CD14-positive monocyte (primary cell): ENCODE data around the gene EBF3. TPM values are rescaled to one million over a fixed set of nuclear protein-coding genes. Genes with fewer than 3 reads are reported as not detected.
A peak's percentile ranks its signal among the peaks of the same experiment; 100 is the strongest.

ENCODE experiments used
- DNase-seq, 3 donors: peaks; one replicate each; pipeline ENCODE4 v3.0.0-alpha.2; 2011 to 2022
- H2AFZ ChIP-seq: 2 replicates; pipeline ENCODE4 v1.6.0; 2012; ENCODE audit warnings: mild to moderate bottlenecking, low read depth, low read length, inconsistent platforms; ENCODE audit not compliant: insufficient read depth, poor library complexity, severe bottlenecking
- H3K27ac ChIP-seq, 2 donors: 1 replicate in 1 of 2; 2 replicates in 1 of 2; pipeline ENCODE4 v1.5.1; 2012 to 2013; ENCODE audit warnings: low read length in 2 of 2, control low read depth in 1 of 2, inconsistent platforms in 1 of 2, low read depth in 1 of 2, mild to moderate bottlenecking in 1 of 2
- H3K27me3 ChIP-seq, 2 donors: one replicate each; pipeline versions ENCODE4 v1.6.0 to v1.6.1; 2011 to 2013; ENCODE audit warnings: low read length in 2 of 2; ENCODE audit not compliant: control insufficient read depth in 2 of 2, insufficient read depth in 2 of 2
- H3K36me3 ChIP-seq, 2 donors: replicated peaks in 1 of 2; 1 replicate in 1 of 2; 2 replicates in 1 of 2; pipeline versions ENCODE4 v1.5.1 to v1.6.1; 2012 to 2013; ENCODE audit warnings: low read length in 2 of 2, control low read depth in 1 of 2, inconsistent platforms in 1 of 2, mild to moderate bottlenecking in 1 of 2; ENCODE audit not compliant: insufficient read depth in 2 of 2, control insufficient read depth in 1 of 2
- H3K4me1 ChIP-seq, 2 donors: 1 replicate in 1 of 2; 2 replicates in 1 of 2; pipeline versions ENCODE4 v1.5.1 to v1.6.1; 2012 to 2013; ENCODE audit warnings: low read length in 2 of 2, control low read depth in 1 of 2, inconsistent platforms in 1 of 2, mild to moderate bottlenecking in 1 of 2, moderate library complexity in 1 of 2; ENCODE audit not compliant: insufficient read depth in 2 of 2, control insufficient read depth in 1 of 2
- H3K4me2 ChIP-seq: replicated peaks from 2 replicates; pipeline ENCODE3; 2012; ENCODE audit warnings: low read length, moderate library complexity, mild to moderate bottlenecking; ENCODE audit not compliant: poor library complexity, severe bottlenecking; ENCODE audit errors: extremely low read depth
- H3K4me3 ChIP-seq, 3 experiments: fragments of 200-600 bp in 1 of 3; sonication (generic) in 1 of 3; replicated peaks in 1 of 3; 1 replicate in 2 of 3; 2 replicates in 1 of 3; pipeline ENCODE4 v1.5.1; 2011 to 2013; ENCODE audit warnings: low read length in 3 of 3, mild to moderate bottlenecking in 3 of 3, control low read depth in 2 of 3, low read depth in 2 of 3, inconsistent platforms in 1 of 3, moderate library complexity in 1 of 3
- H3K79me2 ChIP-seq: 2 replicates; pipeline ENCODE4 v1.6.0; 2012; ENCODE audit warnings: mild to moderate bottlenecking, control low read depth, inconsistent platforms, low read length, moderate library complexity; ENCODE audit not compliant: insufficient read depth
- H3K9ac ChIP-seq: 2 replicates; pipeline ENCODE4 v1.6.0; 2017; ENCODE audit warnings: low read length, mild to moderate bottlenecking; ENCODE audit not compliant: insufficient read depth, poor library complexity, severe bottlenecking
- H3K9me3 ChIP-seq, 2 donors: replicated peaks in 1 of 2; 1 replicate in 1 of 2; 2 replicates in 1 of 2; pipeline versions ENCODE4 v1.5.1 to v1.6.1; 2012 to 2013; ENCODE audit warnings: low read length in 2 of 2, control low read depth in 1 of 2; ENCODE audit not compliant: control insufficient read depth in 1 of 2, insufficient read depth in 1 of 2
- H4K20me1 ChIP-seq: 2 replicates; pipeline ENCODE4 v1.6.0; 2012; ENCODE audit warnings: mild to moderate bottlenecking, low read length, control low read depth, moderate library complexity; ENCODE audit not compliant: insufficient read depth
- H3K27ac Mint-ChIP-seq, 7 donors: one replicate each; pipeline ENCODE4 v1.8.0; 2020; ENCODE audit warnings: mild to moderate bottlenecking in 7 of 7, mixed read lengths in 7 of 7, moderate library complexity in 6 of 7, inconsistent platforms in 2 of 7
- H3K27me3 Mint-ChIP-seq, 3 donors: one replicate each; pipeline ENCODE4 v1.8.0; 2021 to 2022; ENCODE audit warnings: low read depth in 3 of 3, mild to moderate bottlenecking in 3 of 3, mixed read lengths in 3 of 3, moderate library complexity in 3 of 3, inconsistent platforms in 1 of 3
- H3K36me3 Mint-ChIP-seq, 2 donors: one replicate each; pipeline ENCODE4 v1.8.0; 2020; ENCODE audit warnings: mixed read lengths in 2 of 2, inconsistent platforms in 1 of 2, mild to moderate bottlenecking in 1 of 2
- H3K4me1 Mint-ChIP-seq: one replicate; pipeline ENCODE4 v1.8.0; 2020; ENCODE audit warnings: mild to moderate bottlenecking, mixed read lengths
- H3K4me3 Mint-ChIP-seq, 2 donors: one replicate each; pipeline ENCODE4 v1.8.0; 2020; ENCODE audit warnings: mild to moderate bottlenecking in 2 of 2, mixed read lengths in 2 of 2, moderate library complexity in 1 of 2
- H3K9me3 Mint-ChIP-seq, 7 donors: one replicate each; pipeline ENCODE4 v1.8.0; 2020 to 2022; ENCODE audit warnings: mixed read lengths in 7 of 7, mild to moderate bottlenecking in 6 of 7, moderate library complexity in 6 of 7, inconsistent platforms in 2 of 7
- WGBS: methylation state at CpG from one replicate; pipeline ENCODE4 v1.1.5; 2013; ENCODE audit warnings: missing lambda C conversion rate; ENCODE audit not compliant: insufficient coverage; 5-methylcytosine and 5-hydroxymethylcytosine counted together
- intact Hi-C, 2 donors: fragments of 100-400 bp; cut with micrococcal nuclease; formaldehyde crosslinking; loops; one replicate each; pipeline versions ENCODE4 v1.15.0 to v1.15.1; 2023
- polyA plus RNA-seq, 3 donors: library from polyadenylated mRNA; depleted of rRNA in 1 of 3; unstranded in 2 of 3; stranded (reverse) in 1 of 3; fragments of 300-500 nt in 2 of 3; fragments of >200 nt in 1 of 3; fragmentation: Illumina TruSeq in 2 of 3; gene quantifications; 1 replicate in 2 of 3; 2 replicates in 1 of 3; pipeline ENCODE4 v1.2.3, GENCODE V29; 2012 to 2021
- TF ChIP-seq, protein P1 (sequence below): fragments of 200-600 bp; IDR thresholded peaks from one replicate; pipeline ENCODE4 v1.8.0; 2022; ENCODE audit warnings: antibody characterized with exemption, mild to moderate bottlenecking

The EBF3 gene
- polyA plus RNA-seq, 3 donors: not detected

DNA sequence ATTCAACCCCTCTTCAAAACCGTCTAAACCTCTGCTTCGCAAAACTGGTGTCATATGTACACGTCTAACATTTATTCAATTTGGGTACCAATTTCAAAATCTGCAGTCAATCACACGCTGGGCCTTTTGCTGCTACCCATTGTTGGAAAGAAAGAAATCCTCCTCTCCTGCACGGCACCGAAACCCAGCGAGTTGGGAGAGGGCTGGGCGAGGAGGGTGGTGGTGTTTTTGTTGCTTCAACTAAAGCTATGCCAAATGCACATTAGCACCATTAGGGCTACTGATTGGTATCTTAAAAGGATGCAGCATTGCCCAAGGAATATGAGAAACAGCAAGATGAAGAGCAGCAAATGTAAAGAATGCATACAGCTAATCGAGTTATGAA lies 7.8 kb downstream of the EBF3 start:
- no peak overlapping the region for H2AFZ ChIP-seq
- H3K36me3 Mint-ChIP-seq: peaks cover 0 to 5% of the 10 kb centered on the region in 2 donors
- no peak for DNase-seq
- H3K79me2 ChIP-seq: no peaks in the 10 kb centered on the region
- no peaks in the 10 kb centered on the region for H3K4me1 ChIP-seq
- WGBS: 53% methylated on average over 3 of the region's 9 CpGs
- no peak overlapping the region for H3K27ac ChIP-seq
- H4K20me1 ChIP-seq: no peaks in the 10 kb centered on the region
- H3K27me3 ChIP-seq: peaks cover 56 to 75% of the 10 kb centered on the region in 2 donors
- intact Hi-C loops: no loop called here
- no peak overlapping the region for H3K9ac ChIP-seq
- TF ChIP-seq, protein P1, sequence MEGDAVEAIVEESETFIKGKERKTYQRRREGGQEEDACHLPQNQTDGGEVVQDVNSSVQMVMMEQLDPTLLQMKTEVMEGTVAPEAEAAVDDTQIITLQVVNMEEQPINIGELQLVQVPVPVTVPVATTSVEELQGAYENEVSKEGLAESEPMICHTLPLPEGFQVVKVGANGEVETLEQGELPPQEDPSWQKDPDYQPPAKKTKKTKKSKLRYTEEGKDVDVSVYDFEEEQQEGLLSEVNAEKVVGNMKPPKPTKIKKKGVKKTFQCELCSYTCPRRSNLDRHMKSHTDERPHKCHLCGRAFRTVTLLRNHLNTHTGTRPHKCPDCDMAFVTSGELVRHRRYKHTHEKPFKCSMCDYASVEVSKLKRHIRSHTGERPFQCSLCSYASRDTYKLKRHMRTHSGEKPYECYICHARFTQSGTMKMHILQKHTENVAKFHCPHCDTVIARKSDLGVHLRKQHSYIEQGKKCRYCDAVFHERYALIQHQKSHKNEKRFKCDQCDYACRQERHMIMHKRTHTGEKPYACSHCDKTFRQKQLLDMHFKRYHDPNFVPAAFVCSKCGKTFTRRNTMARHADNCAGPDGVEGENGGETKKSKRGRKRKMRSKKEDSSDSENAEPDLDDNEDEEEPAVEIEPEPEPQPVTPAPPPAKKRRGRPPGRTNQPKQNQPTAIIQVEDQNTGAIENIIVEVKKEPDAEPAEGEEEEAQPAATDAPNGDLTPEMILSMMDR: no peak
- no peak overlapping the region for H3K27ac Mint-ChIP-seq
- H3K9me3 ChIP-seq: peaks cover 0 to 20% of the 10 kb centered on the region in 2 donors
- H3K9me3 Mint-ChIP-seq: peaks cover 0 to 25% (median 3%) of the 10 kb centered on the region in 7 donors
- H3K4me3 Mint-ChIP-seq: peak overlapping the region in 1 of 2 donors; percentile 72
- no peak overlapping the region for H3K4me3 ChIP-seq
- H3K27me3 Mint-ChIP-seq: peaks cover 65 to 77% (median 68%) of the 10 kb centered on the region in 3 donors
- peaks cover 5% of the 10 kb centered on the region for H3K4me1 Mint-ChIP-seq
- no peak overlapping the region for H3K4me2 ChIP-seq
- H3K36me3 ChIP-seq: no peaks in the 10 kb centered on the region

DNA sequence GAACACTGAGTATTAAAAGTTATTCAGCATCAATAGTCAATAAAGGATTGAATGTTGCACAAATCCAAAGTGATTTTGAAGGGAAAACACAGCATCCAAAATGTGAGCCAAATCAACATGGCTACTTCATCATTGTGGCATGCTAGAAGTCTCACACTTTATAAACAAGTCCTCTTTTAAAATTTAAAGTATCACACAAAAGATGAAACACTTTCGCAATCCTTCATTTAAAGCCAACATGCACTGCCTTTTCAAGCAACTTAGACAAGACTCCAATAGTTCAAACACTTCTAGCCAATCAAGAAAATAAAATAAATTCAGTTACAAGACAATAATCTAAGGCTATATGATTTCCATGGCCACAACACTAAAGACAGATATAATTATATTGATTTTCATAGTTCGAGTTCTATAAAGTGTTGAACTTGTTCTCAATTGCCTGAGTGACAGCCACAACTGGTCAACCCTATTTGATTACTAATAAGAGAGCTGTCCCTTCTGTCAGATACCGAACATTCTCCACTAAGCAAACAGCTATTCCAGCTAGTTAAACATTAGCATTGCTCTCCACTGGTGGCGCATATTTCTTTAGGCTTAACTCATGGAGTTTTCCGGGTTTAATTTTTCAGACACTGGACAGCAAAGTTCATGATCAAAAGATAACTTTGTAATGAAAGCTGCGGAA lies 8.3 kb downstream of the EBF3 start:
- peaks cover 51 to 69% of the 10 kb centered on the region in 2 donors for H3K27me3 ChIP-seq

More for the DNA sequence above, 8.3 kb downstream of the EBF3 start:
- Histone ChIP-seq H3K4me2 (no peak overlapping the region), H3K4me1 (no peaks in the 10 kb centered on the region), H3K36me3 (no peaks in the 10 kb centered on the region), H3K27ac (no peak overlapping the region), H4K20me1 (no peaks in the 10 kb centered on the region), H3K79me2 (no peaks in the 10 kb centered on the region), H3K9me3 (peaks cover 0 to 14% of the 10 kb centered on the region in 2 donors), H3K4me3 (no peak overlapping the region), H2AFZ (no peak overlapping the region), H3K9ac (no peak overlapping the region)
- TF ChIP-seq, protein P1: no peak
- peaks cover 5% of the 10 kb centered on the region for H3K4me1 Mint-ChIP-seq
- H3K36me3 Mint-ChIP-seq: peaks cover 0 to 5% of the 10 kb centered on the region in 2 donors
- H3K27me3 Mint-ChIP-seq: peaks cover 59 to 73% (median 68%) of the 10 kb centered on the region in 3 donors
- H3K4me3 Mint-ChIP-seq: peak overlapping the region in 1 of 2 donors; percentile 72
- H3K27ac Mint-ChIP-seq: no peak overlapping the region
- DNase-seq: no peak
- H3K9me3 Mint-ChIP-seq: peaks cover 0 to 20% (median 2%) of the 10 kb centered on the region in 7 donors
- WGBS: 73% methylated on average over 2 of the region's 6 CpGs
- intact Hi-C loops: no loop called here
